Omental fat pad (tissue), 4 donors: Measurements from ENCODE around the gene SLC12A8. TPM values are rescaled to one million over a fixed set of nuclear protein-coding genes. Genes with fewer than 3 reads are reported as not detected.
"Not testable (repeated sequence)": the region's sequence is repeated elsewhere in the genome, so short reads cannot be mapped to it uniquely, and the experiment has no call there.

Source experiments
- ATAC-seq: fragments of 150-250 bp; one replicate; pipeline ENCODE4 v1.9.1; 2016; ENCODE audit warnings: mild to moderate bottlenecking, moderate library complexity; ENCODE audit not compliant: low FRiP score
- DNase-seq: peaks from one replicate; pipeline ENCODE4 v3.0.0-alpha.2; 2019; ENCODE audit warnings: low spot score
- CTCF ChIP-seq, 3 donors: fragments of 450-650 bp; IDR thresholded peaks; one replicate each; pipeline ENCODE4 v1.5.1; 2016 to 2017; ENCODE audit warnings: antibody characterized with exemption in 3 of 3, mild to moderate bottlenecking in 3 of 3, moderate library complexity in 2 of 3
- total RNA-seq, 4 donors: library from RNA; depleted of rRNA; stranded (reverse); fragments of >200 nt; gene quantifications; one replicate each; pipeline ENCODE4 v1.1.0, GENCODE V29; 2016

SLC12A8 gene
- total RNA-seq, 4 donors from 2014 or later = 2.6 to 65.3 (median 8.7) TPM; not detected in 1

DNA sequence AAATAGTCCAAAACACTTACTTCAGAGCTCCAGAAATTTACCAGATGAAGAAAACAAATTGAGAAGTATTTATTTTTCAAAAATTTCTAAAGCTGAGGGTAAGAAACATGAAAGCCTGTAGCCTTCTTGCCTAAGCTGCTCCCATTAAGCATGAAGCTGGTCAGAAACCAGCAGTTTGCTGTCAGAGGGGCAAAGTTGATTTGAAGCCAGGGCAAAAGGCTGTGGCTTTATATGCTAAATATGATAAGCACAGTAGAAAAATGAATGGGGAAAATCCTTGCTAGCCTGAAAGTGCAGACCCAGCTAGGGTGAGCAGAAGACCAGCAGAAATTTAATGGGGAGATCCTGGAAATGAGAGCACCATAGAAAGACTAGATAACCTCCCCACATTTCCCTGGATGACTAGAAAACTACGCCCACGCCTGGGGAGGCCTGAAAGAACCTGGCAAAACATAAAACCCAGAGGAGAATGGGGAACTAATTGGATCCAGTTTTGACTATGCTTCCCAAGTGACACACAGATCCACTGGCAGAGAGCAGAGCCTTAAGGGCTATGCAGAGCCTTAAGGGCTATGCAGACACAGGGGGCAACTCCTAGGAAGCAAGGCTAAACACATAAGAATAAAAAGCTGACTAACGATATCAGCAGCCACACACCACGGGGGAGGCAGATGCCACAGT lies 113.8 kb downstream of the SLC12A8 start:
- DNase-seq = no peak
- ATAC-seq = no peak
- TF ChIP-seq CTCF (IDR thresholded peaks at IDR 0.05) = no peak

DNA sequence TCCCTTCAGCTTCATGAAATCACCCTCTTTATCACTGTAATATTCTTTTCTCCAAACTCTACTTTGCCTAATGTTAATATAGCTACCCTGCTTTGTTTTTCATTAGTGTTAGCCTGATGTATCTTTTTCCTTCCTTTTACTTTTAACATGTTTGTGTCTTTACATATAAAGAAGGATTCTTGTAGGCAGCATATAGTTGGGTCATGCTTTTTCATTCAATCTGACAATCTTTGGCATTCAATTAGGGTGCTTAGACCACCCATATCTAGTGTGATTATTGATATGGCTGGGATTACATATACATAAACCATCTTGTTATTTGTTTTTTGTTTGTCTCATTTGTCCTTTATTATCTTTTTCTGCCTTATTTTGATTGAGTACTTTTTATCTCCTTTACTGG lies 121.9 kb downstream of the SLC12A8 start:
- DNase-seq (no peak), ATAC-seq (no peak)
- no peak for TF ChIP-seq CTCF (IDR thresholded peaks at IDR 0.05)

GRCh38 chr3:125087768-125088391 lies 124.7 kb downstream of the SLC12A8 start:
- no peak for ATAC-seq
- no peak for DNase-seq
- TF ChIP-seq CTCF (IDR thresholded peaks at IDR 0.05) = no peak

DNA sequence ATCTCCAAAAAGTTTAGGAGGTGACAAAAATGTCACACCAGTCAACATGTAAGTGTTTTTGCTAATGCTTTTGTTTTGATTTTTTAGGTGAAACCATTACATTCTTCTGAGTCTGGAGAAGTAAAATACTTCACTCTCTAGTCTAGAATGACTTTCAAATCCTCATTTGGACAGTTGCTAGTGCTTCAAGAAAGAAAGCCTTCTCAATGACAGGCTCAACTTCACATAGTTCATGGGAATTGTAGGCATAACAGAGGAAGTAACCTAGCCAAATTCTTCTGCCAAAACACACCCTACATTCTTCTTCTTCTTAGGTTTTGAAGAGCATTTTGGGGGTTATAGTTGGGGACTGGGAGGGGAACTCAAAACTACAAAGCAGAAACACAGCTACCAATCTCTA lies 127.4 kb downstream of the SLC12A8 start:
- DNase-seq (no peak), ATAC-seq (no peak)
- no peak for TF ChIP-seq CTCF (IDR thresholded peaks at IDR 0.05)

DNA sequence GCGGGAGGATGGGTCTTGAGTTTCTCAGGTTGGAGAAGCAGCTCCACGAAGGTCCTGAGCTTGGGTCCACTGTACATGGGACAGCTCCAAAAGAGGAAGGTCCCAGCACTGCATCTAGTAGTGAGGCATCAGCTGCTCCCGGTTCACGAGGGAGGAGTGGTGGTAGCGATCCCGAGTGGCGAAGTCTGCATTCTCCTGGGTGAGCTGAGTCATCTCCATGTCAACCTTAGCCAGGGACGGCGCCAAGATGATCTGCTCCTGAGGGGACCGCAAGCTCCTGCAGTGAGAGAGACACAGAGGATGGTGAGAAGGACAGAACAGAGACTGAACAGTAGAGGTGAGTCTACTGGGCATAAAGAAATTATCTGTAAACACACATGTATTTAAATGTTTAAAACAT lies 128.8 kb downstream of the SLC12A8 start:
- TF ChIP-seq CTCF (IDR thresholded peaks at IDR 0.05) = no peak
- DNase-seq (no peak), ATAC-seq (no peak)

- not testable (repeated sequence) for DNase-seq, ATAC-seq
Observed at GRCh38 chr3:125082339-125082738, 130.2 kb downstream of the SLC12A8 start.

DNA sequence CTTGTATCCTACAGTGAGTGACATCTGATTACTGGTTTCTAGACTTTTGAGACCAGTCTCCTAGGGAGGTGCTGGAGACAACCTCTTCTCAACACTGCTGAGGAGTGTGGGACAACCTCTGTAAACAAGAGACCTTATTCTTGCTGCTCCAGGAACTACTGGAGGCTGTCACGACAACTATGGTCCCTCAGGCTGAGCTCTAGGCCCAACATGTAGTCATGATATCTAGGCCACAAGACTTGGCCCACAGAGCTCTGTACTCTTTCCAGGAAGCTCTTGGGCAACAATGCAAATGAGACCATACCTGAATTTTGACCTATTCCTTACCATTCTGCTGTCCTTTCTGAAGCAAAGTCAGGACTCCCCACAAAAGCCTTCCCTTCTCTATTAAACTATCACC lies 132.5 kb downstream of the SLC12A8 start:
- no peak for DNase-seq
- no peak for TF ChIP-seq CTCF (IDR thresholded peaks at IDR 0.05)
- ATAC-seq = no peak
